PC-9 (cell line): ENCODE data around the gene DNAJB1.

Source experiments
- EZH2 ChIP-seq: fragments of 200-600 bp; sonication (generic); IDR thresholded peaks from 2 replicates; pipeline ENCODE4 v1.8.0; 2017; ENCODE audit warnings: antibody characterized with exemption, low read depth
- TF ChIP-seq, protein P1 (sequence below): fragments of 200-600 bp; sonication (generic); conservative IDR thresholded peaks from 2 replicates; pipeline ENCODE4 v1.6.1; 2017; ENCODE audit warnings: mixed run types, antibody characterized with exemption, mild to moderate bottlenecking, moderate library complexity

DNA sequence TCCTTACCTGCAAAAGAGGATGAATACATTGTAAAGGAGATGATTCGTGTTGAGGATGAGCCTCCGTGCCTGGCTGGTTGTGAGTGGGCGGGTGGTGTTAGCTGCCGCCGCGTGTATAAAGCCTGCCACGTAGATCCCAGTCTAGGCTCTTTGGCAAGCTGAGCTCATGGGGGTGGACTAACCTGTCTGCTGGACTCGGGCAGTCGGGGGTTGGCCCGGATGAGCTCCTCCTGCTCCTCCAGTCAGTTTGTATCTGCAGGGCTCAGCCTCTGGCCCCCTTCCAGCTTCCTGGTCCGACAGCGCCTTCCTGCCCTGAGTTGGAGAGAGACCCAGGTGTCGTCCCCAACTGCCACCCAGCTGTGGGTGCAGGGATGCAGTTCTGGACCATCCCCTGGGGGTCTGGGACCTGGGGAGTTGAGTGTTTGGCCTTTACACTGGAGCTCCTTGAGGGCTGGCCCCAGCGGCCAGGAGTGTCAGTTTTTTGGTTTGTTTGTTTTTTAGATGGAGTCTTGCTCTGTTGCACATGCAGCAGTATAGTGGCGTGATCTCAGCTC, 32.1 kb upstream of the DNAJB1 start:
- TF ChIP-seq, protein P1, sequence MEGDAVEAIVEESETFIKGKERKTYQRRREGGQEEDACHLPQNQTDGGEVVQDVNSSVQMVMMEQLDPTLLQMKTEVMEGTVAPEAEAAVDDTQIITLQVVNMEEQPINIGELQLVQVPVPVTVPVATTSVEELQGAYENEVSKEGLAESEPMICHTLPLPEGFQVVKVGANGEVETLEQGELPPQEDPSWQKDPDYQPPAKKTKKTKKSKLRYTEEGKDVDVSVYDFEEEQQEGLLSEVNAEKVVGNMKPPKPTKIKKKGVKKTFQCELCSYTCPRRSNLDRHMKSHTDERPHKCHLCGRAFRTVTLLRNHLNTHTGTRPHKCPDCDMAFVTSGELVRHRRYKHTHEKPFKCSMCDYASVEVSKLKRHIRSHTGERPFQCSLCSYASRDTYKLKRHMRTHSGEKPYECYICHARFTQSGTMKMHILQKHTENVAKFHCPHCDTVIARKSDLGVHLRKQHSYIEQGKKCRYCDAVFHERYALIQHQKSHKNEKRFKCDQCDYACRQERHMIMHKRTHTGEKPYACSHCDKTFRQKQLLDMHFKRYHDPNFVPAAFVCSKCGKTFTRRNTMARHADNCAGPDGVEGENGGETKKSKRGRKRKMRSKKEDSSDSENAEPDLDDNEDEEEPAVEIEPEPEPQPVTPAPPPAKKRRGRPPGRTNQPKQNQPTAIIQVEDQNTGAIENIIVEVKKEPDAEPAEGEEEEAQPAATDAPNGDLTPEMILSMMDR: no peak
- TF ChIP-seq EZH2: no peak
